Measurements from ENCODE around the gene C1orf21.

Gene C1orf21

DNA sequence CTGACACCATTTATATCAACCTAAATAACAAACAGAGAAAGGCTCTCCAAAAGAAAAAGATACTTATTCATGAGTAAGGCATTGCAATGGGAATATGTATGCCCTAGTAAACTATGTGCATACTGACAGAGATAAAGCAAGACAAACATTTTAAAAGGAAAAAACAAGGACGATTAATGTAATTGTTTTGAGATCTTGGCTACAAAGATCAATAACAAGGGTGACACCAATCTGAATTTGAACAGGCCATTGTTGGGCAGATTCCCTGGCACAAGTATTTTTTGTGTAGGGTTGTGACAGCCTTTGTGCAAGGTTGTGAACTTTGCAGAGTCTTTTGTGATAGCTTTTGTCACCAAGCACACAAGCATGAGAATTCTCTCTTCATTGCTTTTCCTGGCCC lies 282.6 kb downstream of the C1orf21 start:
- no peak for DNase-seq

DNA sequence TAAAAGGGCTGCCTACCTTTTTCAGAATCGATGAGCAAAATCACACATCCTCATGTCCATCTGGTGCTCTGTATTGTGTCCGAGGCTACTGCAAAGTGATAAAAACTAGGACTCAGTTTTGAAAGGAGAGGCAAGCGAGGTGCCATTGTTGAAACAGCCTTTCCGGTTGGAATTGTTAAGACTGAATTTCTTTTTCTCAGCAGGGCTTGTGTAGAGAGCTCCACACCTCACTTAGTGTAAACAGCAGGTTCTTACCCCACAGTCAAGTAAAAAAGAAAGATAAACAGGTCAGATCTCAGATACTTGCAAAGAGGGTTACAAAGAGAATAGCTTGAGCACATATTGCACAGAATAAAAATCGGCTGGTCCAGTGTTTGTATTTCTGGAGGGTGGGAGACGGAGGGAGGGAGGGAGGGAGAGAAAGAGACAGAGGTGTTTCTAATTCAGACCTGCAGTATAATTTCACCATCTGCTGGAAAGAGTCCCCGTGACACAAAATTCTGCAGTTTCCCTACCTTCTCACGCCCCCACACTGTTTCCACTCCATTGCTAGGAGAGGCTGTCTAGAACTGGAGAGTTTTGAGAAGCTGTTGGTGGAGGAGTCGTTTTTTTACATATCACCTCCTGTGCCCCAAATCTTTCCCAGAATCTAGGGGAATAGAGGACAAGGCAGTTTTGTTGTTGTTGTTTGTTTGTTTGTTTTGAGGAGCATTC lies 285.3 kb downstream of the C1orf21 start:
- no peak for DNase-seq

DNA sequence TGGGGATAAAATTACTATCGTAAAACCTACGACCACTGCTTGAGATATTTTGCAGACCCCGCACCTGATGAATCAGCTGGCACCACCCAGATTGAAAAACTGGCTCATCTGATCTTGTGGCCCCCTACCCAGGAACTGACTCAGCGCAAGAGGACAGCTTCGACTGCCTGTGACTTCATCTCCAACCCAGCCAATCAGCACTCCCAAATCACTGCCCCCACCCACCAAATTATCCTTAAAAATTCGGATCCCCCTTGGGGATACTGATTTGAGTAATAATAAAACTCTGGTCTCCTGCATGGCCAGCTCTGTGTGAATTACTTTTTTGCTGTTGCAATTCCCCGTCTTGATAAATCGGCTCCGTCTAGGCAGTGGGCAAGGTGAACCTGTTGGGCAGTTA lies 286.5 kb downstream of the C1orf21 start:
- DNase-seq, result no peak

DNA sequence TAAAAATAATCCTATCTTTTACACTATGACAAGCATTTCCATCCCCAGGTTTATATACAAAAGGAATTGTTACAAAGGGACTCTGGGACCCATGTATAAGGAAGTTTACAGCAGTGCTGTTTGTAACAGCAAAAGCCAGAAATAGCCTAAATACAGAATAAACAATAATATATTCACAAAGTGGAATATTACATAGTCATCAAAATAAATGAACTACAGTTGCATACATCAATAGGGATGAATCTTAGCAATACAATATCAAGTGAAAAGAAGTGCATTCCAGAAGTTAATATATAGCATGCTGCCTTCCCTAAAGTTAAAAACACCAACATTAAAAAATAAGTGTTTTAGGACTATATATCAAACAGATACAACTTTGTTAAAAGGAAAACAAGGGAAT lies 290.5 kb downstream of the C1orf21 start:
- DNase-seq, result no peak

Data from inflammatory macrophage treated with lipopolysaccharide for 1 hour (primary cell).